GM19324 (cell line): Measurements from ENCODE around the gene SLC16A7.

Source experiments
- ATAC-seq: cut with Tn5 transposase; IDR thresholded peaks from one replicate; pipeline ENCODE4 v1.9.1; 2021; ENCODE audit warnings: mild to moderate bottlenecking, moderate library complexity; ENCODE audit not compliant: unreplicated experiment, low FRiP score

SLC16A7 gene

DNA sequence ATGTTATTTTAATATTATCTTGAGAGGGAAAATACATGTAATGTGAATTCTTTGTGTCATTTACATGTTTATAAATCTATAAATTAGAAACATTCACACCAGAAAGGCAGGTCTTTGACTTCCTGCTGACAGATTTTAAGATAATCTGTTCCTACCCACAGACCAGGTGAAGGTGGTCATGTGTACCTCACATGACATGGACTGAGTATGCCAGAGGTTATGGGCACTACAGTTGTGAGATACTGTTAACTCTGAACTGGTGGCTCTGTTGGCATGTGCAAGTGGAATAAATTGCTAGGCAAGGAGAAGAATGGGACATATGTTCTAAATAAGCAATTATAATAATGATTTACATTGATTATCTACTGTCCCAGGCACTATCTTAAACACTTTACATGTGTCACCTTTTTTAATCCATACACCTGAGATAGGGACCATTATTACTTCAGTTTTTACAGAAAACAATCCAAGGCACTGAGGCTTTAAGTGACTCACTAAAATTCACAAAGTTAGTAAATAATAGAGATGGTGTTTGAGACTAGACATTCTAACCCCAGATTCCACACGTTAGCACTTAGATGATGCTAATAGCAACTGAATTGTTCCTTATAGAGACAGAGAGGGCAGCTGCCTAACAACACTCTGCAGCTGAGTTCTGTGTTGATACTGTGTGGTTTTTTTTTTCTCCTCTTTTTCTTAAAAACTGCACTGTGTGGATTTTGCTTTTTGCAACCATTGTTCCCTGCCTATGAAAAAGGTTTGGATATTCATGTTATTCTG lies 23.8 kb downstream of the SLC16A7 start:
- no peak for ATAC-seq

- ATAC-seq: no peak
Measured at GRCh38 chr12:59620326-59620725, 24.5 kb downstream of the SLC16A7 start.

DNA sequence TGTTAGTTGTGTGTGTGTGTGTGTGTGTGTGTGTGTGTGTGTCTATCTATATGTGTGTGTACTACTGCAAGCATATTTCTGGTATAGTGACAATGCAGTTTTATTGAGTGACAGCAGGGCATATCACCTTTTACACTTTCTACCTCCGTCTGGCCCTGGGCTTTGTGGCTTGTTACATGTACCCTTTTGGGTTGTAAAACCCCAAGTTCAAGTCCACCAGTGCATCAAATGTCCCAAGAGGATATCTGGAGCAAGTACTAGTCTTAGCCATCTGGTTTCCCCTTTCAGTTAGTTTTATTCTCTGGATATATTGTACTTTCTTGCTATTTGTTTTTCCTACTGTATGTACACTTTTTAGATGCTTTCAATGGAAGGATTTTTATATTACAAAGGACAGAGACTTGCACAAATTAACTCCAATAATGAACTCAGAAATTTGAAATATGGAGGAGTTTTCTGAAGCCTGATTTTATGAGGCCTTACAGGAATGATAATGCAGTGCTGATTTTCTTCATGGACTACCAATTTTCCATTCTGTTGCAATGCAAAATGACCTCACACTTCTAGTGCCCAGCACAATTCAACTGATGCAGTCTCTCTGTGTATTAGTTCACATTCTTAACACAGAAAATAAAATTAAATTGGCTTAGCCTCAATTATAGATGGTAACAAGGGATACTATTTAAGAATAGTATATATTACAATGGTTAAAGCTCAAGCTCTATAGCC lies 29.1 kb downstream of the SLC16A7 start:
- no peak for ATAC-seq

DNA sequence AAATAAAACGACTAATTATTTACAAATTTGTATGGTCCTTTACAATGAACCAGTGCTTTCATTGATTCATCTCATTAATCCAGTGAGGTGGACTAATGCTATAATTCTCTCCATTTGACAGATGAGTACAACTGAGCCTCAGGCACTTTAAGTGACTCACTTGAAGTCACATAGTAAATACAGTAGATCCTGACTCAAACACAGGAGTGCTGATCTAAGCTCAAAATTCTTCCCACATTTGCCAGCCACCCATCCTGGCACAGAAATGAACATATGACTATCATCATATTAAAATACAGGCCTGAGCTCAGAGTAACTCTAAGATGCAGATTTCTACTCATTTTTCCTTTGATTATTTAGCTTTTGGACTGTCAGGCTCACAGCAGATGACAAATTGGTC lies 30.6 kb downstream of the SLC16A7 start:
- ATAC-seq: no peak

GRCh38 chr12:59627582-59627981 lies 31.8 kb downstream of the SLC16A7 start:
- no peak for ATAC-seq

DNA sequence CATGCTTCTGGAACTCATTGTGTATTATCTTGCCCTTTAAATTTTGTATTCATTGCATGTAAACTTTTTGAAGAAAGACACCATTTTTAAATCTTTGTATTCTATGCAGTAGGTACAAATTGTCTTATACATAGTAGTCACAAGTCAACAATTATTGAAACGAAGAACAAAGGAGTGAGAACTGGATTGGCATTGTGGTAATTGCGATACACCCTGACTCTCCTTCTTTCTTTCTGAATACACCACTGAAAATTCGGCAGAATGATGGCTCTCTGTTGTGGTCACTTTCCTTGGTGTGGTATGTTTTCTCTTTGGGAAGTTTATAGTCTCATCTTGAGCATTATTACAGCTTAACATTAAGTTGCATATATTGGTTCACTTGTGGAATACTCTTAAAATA lies 34.1 kb downstream of the SLC16A7 start:
- no peak for ATAC-seq

GRCh38 chr12:59632408-59632807 lies 36.6 kb downstream of the SLC16A7 start:
- ATAC-seq: no peak

GRCh38 chr12:59634254-59634653 lies 38.4 kb downstream of the SLC16A7 start:
- ATAC-seq: no peak

DNA sequence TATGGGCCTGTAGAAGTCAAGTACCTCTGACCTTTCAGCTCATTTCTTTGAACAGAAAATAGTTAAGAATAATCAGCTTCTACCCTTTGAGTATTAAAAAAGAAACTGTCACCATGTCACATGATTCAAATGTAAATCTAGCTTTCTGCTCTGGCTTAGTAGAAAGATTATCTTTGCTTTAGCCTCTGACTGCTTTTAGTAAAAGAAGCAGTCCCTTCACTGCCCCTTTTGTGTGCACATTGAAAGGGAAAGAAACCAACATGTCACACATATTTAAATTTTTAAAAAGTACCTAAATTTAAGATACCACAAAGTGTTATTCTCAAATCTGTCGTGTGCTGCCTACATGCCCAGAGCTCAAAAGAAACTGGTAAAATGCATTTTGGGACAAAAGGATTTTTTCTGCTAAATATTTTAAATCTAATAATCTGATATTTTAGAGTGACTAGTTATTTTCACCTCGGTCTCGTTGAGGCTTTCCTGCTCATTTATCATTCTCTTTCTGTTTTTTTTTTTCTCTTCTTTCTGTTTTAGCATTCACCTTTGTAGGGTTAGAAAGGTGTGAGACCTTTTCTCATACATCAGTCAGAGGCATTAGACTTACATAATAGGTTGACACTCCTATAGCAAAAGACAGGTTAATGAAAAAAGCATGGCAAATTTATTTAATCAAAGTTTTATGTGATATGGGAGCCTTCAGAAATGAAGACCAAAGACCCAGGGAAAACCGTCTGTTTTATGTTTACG lies 41.3 kb downstream of the SLC16A7 start:
- peak; percentile 63 for ATAC-seq

DNA sequence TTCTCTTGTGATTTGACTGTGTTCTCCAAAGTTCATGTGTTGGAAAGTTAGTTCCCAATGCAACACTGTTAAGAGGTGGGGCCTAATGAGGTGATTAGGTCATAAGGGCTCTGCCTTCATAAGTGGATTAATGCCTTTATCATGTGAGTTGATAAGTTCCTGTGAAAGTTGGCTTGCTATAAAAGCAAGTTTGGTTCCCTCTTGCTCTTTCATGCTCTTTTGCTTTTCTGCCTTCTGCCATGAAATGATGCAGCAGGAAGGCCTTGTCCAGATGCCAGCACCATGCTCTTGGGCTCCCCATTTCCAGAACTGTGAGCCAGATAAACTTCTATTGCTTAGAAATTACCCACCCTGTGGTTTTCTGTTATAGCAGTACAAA lies 41.9 kb downstream of the SLC16A7 start:
- ATAC-seq: no peak

- no peak for ATAC-seq
Measured at GRCh38 chr12:59643550-59643949, 47.7 kb downstream of the SLC16A7 start.

- no peak for ATAC-seq
Measured at GRCh38 chr12:59645242-59645641, 49.4 kb downstream of the SLC16A7 start.

DNA sequence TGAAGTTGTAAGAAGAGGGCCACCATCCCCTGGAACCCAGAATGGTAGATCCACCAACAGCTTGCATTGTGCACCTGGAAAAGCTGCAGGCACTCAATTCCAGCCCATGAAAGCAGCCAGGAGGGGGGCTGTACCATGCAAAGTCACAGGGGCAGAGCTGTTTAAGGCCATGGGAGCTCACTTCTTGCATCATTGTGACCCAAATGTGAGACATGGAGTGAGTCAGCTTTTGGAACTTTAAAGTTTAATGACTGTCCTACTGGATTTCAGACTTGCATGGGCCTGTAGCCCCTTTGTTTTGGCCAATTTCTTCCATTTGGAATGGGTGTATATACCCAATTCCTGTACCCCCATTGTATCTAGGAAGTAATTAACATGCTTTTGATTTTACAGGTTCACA lies 50.8 kb downstream of the SLC16A7 start:
- ATAC-seq: no peak

DNA sequence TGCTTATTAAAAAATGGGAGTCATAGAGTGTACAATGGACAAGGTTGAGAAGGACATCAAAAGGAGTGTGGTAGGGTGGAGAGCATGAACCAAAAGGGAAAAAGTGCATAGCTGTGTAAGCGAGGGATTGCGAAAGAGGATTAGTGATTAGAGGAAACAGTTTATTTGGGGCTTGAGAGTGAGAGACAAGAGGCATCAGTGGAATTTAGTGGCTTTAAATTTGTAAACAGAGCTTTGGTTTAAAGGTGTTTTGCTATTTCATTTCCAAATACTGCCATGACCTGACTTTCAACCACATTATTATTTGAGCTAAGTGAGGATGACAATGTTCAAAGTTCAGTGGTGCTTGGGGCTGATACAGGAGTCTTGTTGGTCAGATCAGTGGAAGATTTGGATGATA lies 53.4 kb downstream of the SLC16A7 start:
- ATAC-seq: no peak

DNA sequence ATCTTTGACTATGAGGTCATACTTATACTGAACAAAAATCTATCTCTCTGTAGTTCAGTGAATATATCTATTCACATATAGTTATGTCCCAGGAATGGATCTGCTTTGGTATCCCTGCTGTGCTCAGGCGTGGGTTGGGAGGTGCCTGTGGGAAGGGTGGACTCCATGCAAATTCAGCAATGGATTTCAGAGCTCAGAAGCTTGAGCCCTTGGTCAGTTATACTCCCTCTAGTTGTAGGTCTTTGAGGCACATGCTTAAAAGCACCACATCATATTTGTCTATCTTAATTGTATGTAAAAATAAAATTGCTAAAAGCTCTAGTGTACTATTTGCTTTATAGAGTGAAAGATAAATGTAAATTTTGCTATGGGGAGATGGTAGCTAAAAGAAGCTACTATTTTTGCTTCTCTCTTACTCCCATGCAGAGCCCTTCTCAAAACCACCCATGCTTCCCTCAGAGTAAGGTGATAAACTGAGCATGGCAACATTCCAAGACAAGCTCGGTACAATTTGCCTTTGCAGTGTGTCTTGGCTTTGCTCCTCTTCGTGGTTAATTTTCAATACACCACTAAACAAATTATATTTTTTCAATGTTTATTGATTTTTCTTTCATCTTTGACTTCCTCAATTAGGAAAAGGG lies 54.9 kb downstream of the SLC16A7 start:
- no peak for ATAC-seq

DNA sequence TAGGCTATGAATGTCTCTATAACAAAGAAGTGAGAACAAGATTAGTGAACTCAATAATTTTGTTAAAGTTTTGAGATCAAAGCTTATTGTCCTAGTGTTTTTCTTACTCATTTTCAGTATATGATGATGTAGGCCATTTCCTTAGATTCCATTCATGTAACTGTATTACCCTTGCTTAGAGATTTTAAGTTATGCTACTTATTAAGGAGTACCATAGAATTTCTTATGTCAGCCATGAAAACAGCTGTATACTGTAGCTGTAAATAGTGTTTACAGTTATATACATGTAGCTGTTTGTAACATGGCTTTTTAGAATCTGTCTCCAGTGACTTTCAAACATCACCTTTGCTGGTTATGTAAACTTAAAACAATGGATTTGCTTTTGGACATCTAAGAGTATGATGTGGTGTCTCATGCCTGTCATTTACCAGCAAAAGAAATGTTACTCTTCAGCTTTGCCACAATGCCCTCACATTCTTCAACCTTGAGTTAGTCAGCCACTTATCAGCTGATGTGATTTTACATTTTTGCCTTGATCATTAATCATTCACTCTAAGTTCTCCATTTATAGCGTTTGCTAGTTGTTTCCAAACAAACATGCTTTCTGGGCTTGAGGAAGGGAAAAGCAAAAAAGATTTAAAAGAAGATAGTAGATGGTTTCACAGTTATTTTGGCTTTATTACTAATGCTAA lies 55.5 kb downstream of the SLC16A7 start:
- ATAC-seq: no peak

GRCh38 chr12:59652130-59652529 lies 56.3 kb downstream of the SLC16A7 start:
- no peak for ATAC-seq

GRCh38 chr12:59654061-59654460 lies 58.2 kb downstream of the SLC16A7 start:
- ATAC-seq: no peak

DNA sequence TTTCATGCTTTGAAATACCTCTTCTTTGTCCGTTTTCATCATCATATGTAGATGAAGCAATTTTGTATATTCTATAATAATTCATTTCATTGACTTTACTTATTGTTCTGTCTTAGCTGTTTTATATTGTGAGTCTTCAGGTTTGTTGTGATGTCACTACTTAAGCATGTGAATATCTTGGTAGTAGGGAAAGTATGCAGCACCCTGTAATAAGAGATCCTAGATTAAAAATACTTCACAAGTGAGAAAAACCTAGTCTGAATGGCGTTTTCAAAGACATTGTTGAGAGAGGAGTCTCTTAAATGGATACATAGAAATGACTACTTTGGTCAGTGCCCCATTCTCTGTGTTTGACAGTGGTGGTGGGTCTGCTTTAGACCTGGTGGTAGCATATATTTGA lies 61.4 kb downstream of the SLC16A7 start:
- ATAC-seq: no peak

DNA sequence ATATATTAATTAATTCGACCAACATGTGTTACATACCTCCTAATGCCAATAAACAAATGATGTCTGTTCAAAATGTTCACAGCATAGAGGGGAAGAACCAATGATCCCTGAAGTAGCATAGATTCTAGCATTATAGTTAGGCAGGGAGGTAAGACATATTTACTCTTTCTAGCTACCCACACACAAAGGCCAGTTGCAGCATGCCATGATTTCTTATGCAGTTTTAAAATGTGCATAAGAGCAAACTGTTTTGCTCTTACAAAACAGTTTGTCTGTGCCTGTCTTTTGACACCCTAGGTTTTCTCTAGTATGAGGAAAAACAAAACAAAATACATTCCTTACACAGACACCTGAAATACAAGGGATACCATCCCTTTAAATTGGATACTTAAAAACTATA lies 61.9 kb downstream of the SLC16A7 start:
- ATAC-seq: no peak
